ENCODE results near the gene MTMR4. TPM values are rescaled to one million over a fixed set of nuclear protein-coding genes. Genes with fewer than 3 reads are reported as not detected.

MTMR4 gene
- polyA plus RNA-seq, 1 experiment = 35.2 TPM

GRCh38 chr17:58531661-58532554 is 17.5 kb upstream of the MTMR4 start:
- ChIA-PET POLR2A (no interaction called here), CTCF (interaction anchor here (1.0 to 1.5 kb wide), 4 partner anchors 12 to 31 kb away, joined by 3 read pairs; a partner anchor contains a TSS)
- peak overlapping the region; percentile 39 for H3K4me3 ChIP-seq (ENCODE audit: low read depth, low read length)
- TF ChIP-seq CTCF (IDR thresholded peaks at IDR 0.05; ENCODE audit: insufficient read depth, low read depth, low read length) = no peak
- no peak for DNase-seq (ENCODE audit: low read depth)
- H3K27me3 ChIP-seq (ENCODE audit: control insufficient read depth, insufficient read depth, low read length) = peaks cover 3% of the 10 kb centered on the region; the same call in 1 of the 2 replicates
- H3K36me3 ChIP-seq (ENCODE audit: control insufficient read depth, insufficient read depth, low read length) = no peaks in the 10 kb centered on the region

- no peak for DNase-seq (ENCODE audit: low read depth)
- no peaks in the 10 kb centered on the region; the same call in 1 of the 2 replicates for H3K27me3 ChIP-seq (ENCODE audit: control insufficient read depth, insufficient read depth, low read length)
- POLR2A ChIA-PET = no interaction called here
- H3K4me3 ChIP-seq (ENCODE audit: low read depth, low read length) = no peak overlapping the region; the same call in 1 of the 2 replicates
- CTCF ChIA-PET = interaction anchor here (1.2 to 1.6 kb wide), 2 partner anchors 12 to 47 kb away, joined by 4 to 5 read pairs; no protein-coding TSS in a partner anchor
- no peak for TF ChIP-seq CTCF (IDR thresholded peaks at IDR 0.05; ENCODE audit: insufficient read depth, low read depth, low read length)
- no peaks in the 10 kb centered on the region for H3K36me3 ChIP-seq (ENCODE audit: control insufficient read depth, insufficient read depth, low read length)
Observed at GRCh38 chr17:58531122-58531521, 16.7 kb upstream of the MTMR4 start.

GRCh38 chr17:58530655-58531054 is 16.2 kb upstream of the MTMR4 start:
- DNase-seq (ENCODE audit: low read depth) = no peak
- Histone ChIP-seq H3K4me3 (ENCODE audit: low read depth, low read length) (no peak overlapping the region), H3K36me3 (ENCODE audit: control insufficient read depth, insufficient read depth, low read length) (no peaks in the 10 kb centered on the region), H3K27me3 (ENCODE audit: control insufficient read depth, insufficient read depth, low read length) (no peaks in the 10 kb centered on the region; the same call in 1 of the 2 replicates)
- ChIA-PET POLR2A (no interaction called here), CTCF (interaction anchor here (1.2 to 1.6 kb wide), 2 partner anchors 12 to 47 kb away, joined by 4 to 5 read pairs; no protein-coding TSS in a partner anchor)
- no peak for TF ChIP-seq CTCF (IDR thresholded peaks at IDR 0.05; ENCODE audit: insufficient read depth, low read depth, low read length)

DNA sequence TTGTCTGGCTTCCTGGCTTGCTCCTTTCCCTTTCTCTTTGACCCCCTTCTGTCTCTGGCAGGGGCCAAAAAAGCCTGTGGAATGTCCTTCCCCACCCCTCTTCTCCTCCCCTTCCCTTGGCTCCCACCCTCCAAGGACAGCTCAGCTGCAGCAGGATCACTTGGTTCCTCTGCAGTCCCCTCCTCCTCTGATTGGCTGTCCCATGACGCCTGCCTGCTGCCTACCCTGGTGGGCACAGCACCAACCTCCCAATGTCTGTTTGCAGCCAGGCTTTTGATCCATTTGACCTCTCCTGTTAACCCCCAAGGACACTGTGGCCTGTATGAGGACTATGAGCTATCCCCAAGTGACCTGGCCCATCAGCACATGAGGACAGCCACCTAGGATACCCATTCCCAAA is 14.8 kb upstream of the MTMR4 start:
- POLR2A ChIA-PET = interaction anchor here (0.6 kb wide), 1 partner anchor 16 kb away, joined by 4 read pairs; no protein-coding TSS in a partner anchor
- no peak for TF ChIP-seq CTCF (IDR thresholded peaks at IDR 0.05; ENCODE audit: insufficient read depth, low read depth, low read length)
- H3K36me3 ChIP-seq (ENCODE audit: control insufficient read depth, insufficient read depth, low read length) = no peaks in the 10 kb centered on the region
- no peak for DNase-seq (ENCODE audit: low read depth)
- no peak overlapping the region for H3K4me3 ChIP-seq (ENCODE audit: low read depth, low read length)
- no peaks in the 10 kb centered on the region; the same call in 1 of the 2 replicates for H3K27me3 ChIP-seq (ENCODE audit: control insufficient read depth, insufficient read depth, low read length)
- CTCF ChIA-PET = interaction anchor here (1.0 to 2.7 kb wide), 3 partner anchors 15 to 237 kb away, joined by 3 to 9 read pairs (median 4); a partner anchor contains a TSS

DNA sequence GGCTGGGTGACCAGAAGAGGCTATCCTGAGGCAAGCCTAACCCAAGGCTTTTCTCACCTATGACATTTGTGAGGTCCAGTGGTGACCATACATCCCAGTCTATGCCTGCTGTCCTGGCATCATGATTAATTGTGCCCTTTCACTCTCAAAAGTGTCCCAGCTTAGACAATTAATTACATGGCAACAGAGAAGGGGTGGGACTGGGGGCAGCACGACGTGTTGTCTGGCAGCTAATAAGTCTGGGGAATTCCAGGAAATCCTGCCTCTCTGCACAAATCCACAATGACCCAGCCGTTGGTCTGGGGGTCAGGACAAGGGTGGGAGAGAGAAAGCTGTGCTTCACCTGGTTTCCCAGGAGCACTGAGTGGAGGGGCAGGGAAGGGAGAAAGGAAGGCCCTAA is 14.0 kb upstream of the MTMR4 start:
- ChIA-PET CTCF (interaction anchor here (0.6 to 2.7 kb wide), 4 partner anchors 10 to 1581 kb away, joined by 3 to 10 read pairs (median 6); a partner anchor contains a TSS), POLR2A (no interaction called here)
- Histone ChIP-seq H3K36me3 (ENCODE audit: control insufficient read depth, insufficient read depth, low read length) (no peaks in the 10 kb centered on the region), H3K27me3 (ENCODE audit: control insufficient read depth, insufficient read depth, low read length) (no peaks in the 10 kb centered on the region; the same call in 1 of the 2 replicates), H3K4me3 (ENCODE audit: low read depth, low read length) (no peak overlapping the region)
- no peak for TF ChIP-seq CTCF (IDR thresholded peaks at IDR 0.05; ENCODE audit: insufficient read depth, low read depth, low read length)
- no peak for DNase-seq (ENCODE audit: low read depth)

Measured in BJ (cell line).